Mucosa of rectum (tissue), 2 donors: ENCODE data around the gene TTC12.

Experiments
- H3K27ac ChIP-seq, 2 donors: one replicate each; pipeline ENCODE4 v1.7.0; 2013; ENCODE audit warnings: inconsistent platforms in 2 of 2, low read depth in 2 of 2, low read length in 2 of 2
- H3K27me3 ChIP-seq, 2 donors: one replicate each; pipeline ENCODE4 v1.7.0; 2013; ENCODE audit warnings: low read length in 2 of 2; ENCODE audit not compliant: control insufficient read depth in 2 of 2, insufficient read depth in 2 of 2
- H3K36me3 ChIP-seq, 2 donors: one replicate each; pipeline ENCODE4 v1.7.0; 2013; ENCODE audit warnings: low read length in 2 of 2; ENCODE audit not compliant: control insufficient read depth in 2 of 2, insufficient read depth in 2 of 2
- H3K4me1 ChIP-seq, 2 donors: one replicate each; pipeline ENCODE4 v1.7.0; 2013; ENCODE audit warnings: low read length in 2 of 2, mild to moderate bottlenecking in 1 of 2; ENCODE audit not compliant: control insufficient read depth in 2 of 2, insufficient read depth in 2 of 2
- H3K4me3 ChIP-seq, 2 donors: one replicate each; pipeline ENCODE4 v1.7.0; 2013; ENCODE audit warnings: low read length in 2 of 2
- H3K9ac ChIP-seq, 2 donors: one replicate each; pipeline ENCODE4 v1.7.0; 2013; ENCODE audit warnings: low read length in 2 of 2, low read depth in 1 of 2, mild to moderate bottlenecking in 1 of 2
- H3K9me3 ChIP-seq, 2 donors: one replicate each; pipeline ENCODE4 v1.7.0; 2013; ENCODE audit warnings: low read length in 2 of 2; ENCODE audit not compliant: control insufficient read depth in 2 of 2
- donor health status: healthy.
- donor health status: Normal muscosa, but diverticular disease.

TTC12 gene

GRCh38 chr11:113341388-113342165 lies 27.2 kb downstream of the TTC12 start:
- Histone ChIP-seq H3K4me1 (no peaks in the 10 kb centered on the region), H3K9me3 (no peaks in the 10 kb centered on the region), H3K9ac (no peak overlapping the region), H3K4me3 (no peak overlapping the region), H3K27ac (no peak overlapping the region), H3K27me3 (no peaks in the 10 kb centered on the region), H3K36me3 (peaks cover 31 to 43% of the 10 kb centered on the region in 2 donors)

DNA sequence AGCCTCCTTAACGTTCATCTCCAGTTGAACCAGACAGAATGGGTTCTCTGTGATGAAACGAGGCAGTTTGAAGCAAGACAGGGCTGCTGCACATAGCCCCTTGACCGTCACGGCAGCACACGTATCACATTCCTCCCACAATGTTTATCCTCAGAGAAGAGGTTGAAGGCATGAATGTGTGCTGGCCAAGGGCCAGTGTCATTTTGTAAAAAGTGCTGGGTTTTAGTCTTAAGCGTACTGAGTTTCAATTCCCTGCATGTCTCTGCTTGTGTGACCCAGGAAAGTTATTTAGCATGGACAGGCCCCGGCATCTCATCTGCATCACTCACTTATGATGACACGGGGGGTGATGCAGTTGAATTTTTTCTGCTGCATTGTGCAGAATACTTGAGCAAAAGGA lies 31.6 kb downstream of the TTC12 start:
- H3K9ac ChIP-seq: no peak overlapping the region
- no peaks in the 10 kb centered on the region for H3K9me3 ChIP-seq
- H3K4me1 ChIP-seq: no peaks in the 10 kb centered on the region
- no peak overlapping the region for H3K27ac ChIP-seq
- H3K27me3 ChIP-seq: no peaks in the 10 kb centered on the region
- peaks cover 18 to 32% of the 10 kb centered on the region in 2 donors for H3K36me3 ChIP-seq
- no peak overlapping the region for H3K4me3 ChIP-seq

DNA sequence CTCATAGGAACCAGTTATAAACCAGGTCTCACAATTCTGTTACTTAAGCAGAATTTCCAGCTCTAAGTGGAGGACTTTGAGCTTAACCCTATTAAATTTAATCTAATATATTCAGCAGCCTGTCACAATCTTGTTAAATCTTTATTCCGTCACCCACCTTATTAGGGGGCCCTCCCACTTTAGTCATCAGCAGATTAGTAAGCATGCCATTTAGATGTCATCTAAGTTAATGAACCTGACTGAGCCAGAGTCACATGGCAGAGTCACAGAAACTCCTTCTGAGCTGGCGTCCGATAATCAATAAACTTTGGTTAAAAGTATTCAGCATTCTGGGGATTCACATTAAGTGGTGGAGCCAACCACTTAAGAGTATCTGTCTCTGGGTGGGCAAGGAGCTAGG lies 35.1 kb downstream of the TTC12 start:
- Histone ChIP-seq H3K36me3 (peaks cover 12 to 13% of the 10 kb centered on the region in 2 donors), H3K9me3 (no peaks in the 10 kb centered on the region), H3K4me3 (no peak overlapping the region), H3K9ac (no peak overlapping the region), H3K27ac (no peak overlapping the region), H3K4me1 (no peaks in the 10 kb centered on the region), H3K27me3 (no peaks in the 10 kb centered on the region)

GRCh38 chr11:113350336-113351067 lies 36.1 kb downstream of the TTC12 start:
- Histone ChIP-seq H3K27ac (no peak overlapping the region), H3K36me3 (peaks cover 12% of the 10 kb centered on the region in 2 donors), H3K4me3 (no peak overlapping the region), H3K4me1 (no peaks in the 10 kb centered on the region), H3K27me3 (no peaks in the 10 kb centered on the region), H3K9me3 (no peaks in the 10 kb centered on the region), H3K9ac (no peak overlapping the region)

DNA sequence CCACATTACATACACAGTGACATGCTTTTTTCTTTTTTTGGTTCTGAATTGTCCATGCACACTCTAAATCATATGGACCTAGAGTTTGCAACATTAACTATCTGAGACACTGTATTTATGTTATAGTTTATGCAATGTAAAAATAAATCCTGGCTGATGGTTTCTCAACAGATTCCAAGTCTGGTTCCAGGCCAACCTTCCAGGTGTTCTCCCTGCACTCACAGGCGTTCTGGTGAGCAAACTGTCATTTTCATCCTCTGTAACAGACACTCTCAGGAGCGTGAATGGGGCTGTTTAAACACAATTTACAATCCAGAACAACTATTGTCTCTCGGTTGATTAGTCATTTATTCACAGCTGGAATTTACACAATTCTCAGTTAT lies 36.7 kb downstream of the TTC12 start:
- Histone ChIP-seq H3K9ac (no peak overlapping the region), H3K4me3 (no peak overlapping the region), H3K27me3 (no peaks in the 10 kb centered on the region), H3K9me3 (no peaks in the 10 kb centered on the region), H3K27ac (no peak overlapping the region), H3K4me1 (no peaks in the 10 kb centered on the region), H3K36me3 (peaks cover 13 to 16% of the 10 kb centered on the region in 2 donors)

GRCh38 chr11:113351480-113351879 lies 37.1 kb downstream of the TTC12 start:
- H3K36me3 ChIP-seq: peaks cover 17 to 20% of the 10 kb centered on the region in 2 donors
- no peaks in the 10 kb centered on the region for H3K27me3 ChIP-seq
- no peak overlapping the region for H3K4me3 ChIP-seq
- H3K9me3 ChIP-seq: peaks cover 0 to 3% of the 10 kb centered on the region in 2 donors
- H3K27ac ChIP-seq: no peak overlapping the region
- no peak overlapping the region for H3K9ac ChIP-seq
- H3K4me1 ChIP-seq: no peaks in the 10 kb centered on the region

GRCh38 chr11:113356203-113356602 lies 41.8 kb downstream of the TTC12 start:
- Histone ChIP-seq H3K4me1 (no peaks in the 10 kb centered on the region), H3K27me3 (no peaks in the 10 kb centered on the region), H3K9ac (no peak overlapping the region), H3K9me3 (peaks cover 0 to 5% of the 10 kb centered on the region in 2 donors), H3K27ac (no peak overlapping the region), H3K36me3 (peaks cover 32 to 47% of the 10 kb centered on the region in 2 donors), H3K4me3 (no peak overlapping the region)

- no peak overlapping the region for H3K4me3 ChIP-seq
- no peak overlapping the region for H3K27ac ChIP-seq
- no peak overlapping the region for H3K9ac ChIP-seq
- H3K36me3 ChIP-seq: peaks cover 38 to 47% of the 10 kb centered on the region in 2 donors
- no peaks in the 10 kb centered on the region for H3K4me1 ChIP-seq
- no peaks in the 10 kb centered on the region for H3K27me3 ChIP-seq
- H3K9me3 ChIP-seq: no peaks in the 10 kb centered on the region
These were observed 49.0 kb downstream of the TTC12 start for GRCh38 chr11:113363406-113363805.

DNA sequence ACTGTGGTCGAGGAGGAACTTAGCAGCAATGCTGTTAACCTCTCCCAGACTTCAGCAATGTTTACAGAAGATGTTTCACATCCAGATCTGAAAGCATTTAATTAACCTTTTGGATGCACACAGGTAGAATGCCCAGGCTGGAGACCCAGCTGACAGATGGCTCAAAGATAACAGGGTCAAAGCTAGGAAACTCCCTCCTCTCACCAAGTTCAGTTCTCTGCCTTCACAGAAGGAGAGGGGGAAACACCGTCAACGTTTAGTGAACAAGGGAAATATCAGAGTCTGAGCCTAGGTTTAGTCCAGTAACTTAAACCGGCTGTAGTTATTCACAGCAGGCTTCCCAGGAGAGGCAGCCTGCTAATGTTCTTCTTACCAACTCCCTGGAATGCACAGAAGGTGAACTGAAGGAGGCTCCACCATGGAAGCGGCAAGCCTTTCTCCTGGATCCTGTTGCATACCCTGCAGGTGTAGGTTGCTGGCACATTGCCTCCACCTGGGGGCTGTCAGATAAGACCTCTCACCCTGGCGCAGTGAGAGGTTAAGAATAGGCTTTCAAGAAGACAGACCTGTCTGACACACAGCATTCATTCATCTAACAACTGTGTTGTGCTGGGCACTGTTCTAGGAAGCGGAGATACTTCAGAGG lies 49.7 kb downstream of the TTC12 start:
- Histone ChIP-seq H3K27me3 (no peaks in the 10 kb centered on the region), H3K4me3 (no peak overlapping the region), H3K4me1 (no peaks in the 10 kb centered on the region), H3K9me3 (no peaks in the 10 kb centered on the region), H3K9ac (no peak overlapping the region), H3K36me3 (peaks cover 38 to 46% of the 10 kb centered on the region in 2 donors), H3K27ac (no peak overlapping the region)

DNA sequence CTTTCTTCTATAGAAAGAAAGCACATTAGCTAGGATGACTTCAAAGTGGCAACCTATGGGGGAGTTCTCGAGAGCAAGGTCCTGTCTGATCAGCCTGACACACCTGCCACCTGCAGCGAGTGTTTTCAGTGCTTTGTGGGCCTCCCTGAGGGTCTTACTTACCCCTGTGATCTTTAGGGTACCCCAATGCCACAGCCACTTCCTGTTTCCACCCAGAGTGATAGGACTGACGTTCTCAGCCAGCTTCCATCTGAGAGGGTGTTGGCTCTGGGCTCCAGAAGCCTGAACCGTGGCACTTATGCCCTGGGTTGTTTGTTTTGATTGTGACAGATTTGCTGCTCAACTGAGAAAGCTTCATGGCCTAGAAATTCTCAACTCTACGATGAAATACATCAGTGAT lies 51.5 kb downstream of the TTC12 start:
- H3K4me3 ChIP-seq: no peak overlapping the region
- no peak overlapping the region for H3K27ac ChIP-seq
- no peak overlapping the region for H3K9ac ChIP-seq
- peaks cover 26 to 36% of the 10 kb centered on the region in 2 donors for H3K36me3 ChIP-seq
- H3K9me3 ChIP-seq: no peaks in the 10 kb centered on the region
- H3K27me3 ChIP-seq: no peaks in the 10 kb centered on the region
- no peaks in the 10 kb centered on the region for H3K4me1 ChIP-seq
